ENCODE results near the gene CD177. TPM values are rescaled to one million over a fixed set of nuclear protein-coding genes. Genes with fewer than 3 reads are reported as not detected.

The CD177 gene
- total and polyA plus RNA-seq, 9 of the 15 experiments (the other 6 are each of a cell fraction or from before 2014, with no cell fraction given): not detected

DNA sequence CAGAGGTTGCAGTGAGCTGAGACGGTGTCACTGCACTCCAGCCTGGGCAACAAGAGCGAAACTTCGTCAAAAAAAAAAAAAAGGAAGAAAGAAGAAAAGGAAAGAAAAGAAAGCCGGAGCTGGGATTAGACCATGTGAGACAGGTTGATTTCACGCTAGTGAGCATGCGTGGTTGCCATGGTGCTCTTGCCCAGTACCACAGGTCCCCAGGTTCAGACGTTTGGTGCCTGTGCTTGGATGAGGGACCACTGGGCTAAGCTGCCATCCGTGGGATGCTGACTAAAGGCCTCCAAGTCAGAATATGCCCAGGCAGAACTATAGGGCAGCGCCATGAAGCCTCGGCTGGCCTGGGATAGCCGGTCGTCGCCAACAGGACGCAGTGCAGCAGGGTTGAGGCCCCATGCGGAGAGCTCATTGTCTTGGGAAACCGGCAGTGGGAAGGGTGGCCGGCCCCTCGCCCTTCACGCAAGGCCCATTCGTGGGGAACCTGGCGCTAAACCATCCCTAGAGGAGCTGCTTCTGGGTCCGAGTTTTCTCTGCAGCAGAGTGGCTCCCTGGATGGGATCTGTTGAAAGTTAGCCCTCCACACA lies 54.0 kb downstream of the CD177 start:
- ATAC-seq: no peak
- CTCF ChIA-PET (ENCODE audit: low intra/inter-chr PET ratio): interaction anchor here (0.5 kb wide), 1 partner anchor 491 kb away, joined by 4 read pairs; no protein-coding TSS in a partner anchor
- 9% methylated on average over 19 of the region's 22 CpGs for WGBS (ENCODE audit: insufficient coverage, low coverage, missing lambda C conversion rate)

More for the DNA sequence above, 54.0 kb downstream of the CD177 start:
- H3K9me3 ChIP-seq (replicated peaks; ENCODE audit: control insufficient read depth, insufficient read depth, low read depth, low read length): no peaks in the 10 kb centered on the region
- no peak overlapping the region for H3K4me3 ChIP-seq
- H3K27ac ChIP-seq (ENCODE audit: extremely low read depth, low read depth, low read length): no peak overlapping the region
- intact Hi-C loops (cut with micrococcal nuclease) (no loop called here), in situ Hi-C loops (cut with MboI) (no loop called here)
- H3K79me2 ChIP-seq (ENCODE audit: control insufficient read depth, insufficient read depth, low read length): no peaks in the 10 kb centered on the region
- H3K36me3 ChIP-seq (ENCODE audit: control insufficient read depth, insufficient read depth, low read length): no peaks in the 10 kb centered on the region
- DNase-seq (ENCODE audit: extremely low read depth in 1 of 4, low spot score in 3 of 4): no peak
- H3K4me1 ChIP-seq (replicated peaks in 1 of 2; ENCODE audit: control insufficient read depth in 2 of 2, insufficient read depth in 2 of 2, low read length in 2 of 2): peaks cover 0 to 10% of the 10 kb centered on the region in 2 experiments; a peak in 3 of 5 replicates
- no peaks in the 10 kb centered on the region for H4K20me1 ChIP-seq (replicated peaks; ENCODE audit: control insufficient read depth, insufficient read depth, low read length)
- peak overlapping the region; percentile 65 for H2AFZ ChIP-seq (ENCODE audit: low read depth, low read length)
- TF ChIP-seq ZNF512 (tag; IDR thresholded peaks at IDR 0.05) (no peak), IFI16 (CRISPR knock-in tag; IDR thresholded peaks at IDR 0.05) (no peak), CEBPG (CRISPR knock-in tag; IDR thresholded peaks at IDR 0.05) (no peak), CEBPG (tag; conservative IDR thresholded peaks at IDR 0.05 in 1 of 2, IDR thresholded peaks at IDR 0.05 in 1 of 2) (no peak), RFX1 (IDR thresholded peaks at IDR 0.05) (peak; percentile 45), L3MBTL2 (IDR thresholded peaks at IDR 0.05) (0 out of 2 replicates have a peak, but pooled peaks have one; percentile 7)
- no TSS peak for BruUV-seq (replicated peaks)
- peaks cover 15 to 20% of the 10 kb centered on the region in 2 experiments; a peak in 3 of 5 replicates for H3K27me3 ChIP-seq (ENCODE audit: control insufficient read depth in 2 of 2, insufficient read depth in 2 of 2, low read length in 2 of 2)
- peaks cover 4% of the 10 kb centered on the region for H3K9me1 ChIP-seq (ENCODE audit: control insufficient read depth, insufficient read depth, low read length)
- no peak overlapping the region for H3K4me2 ChIP-seq (ENCODE audit: insufficient read depth, low read length)
- POLR2A ChIA-PET: no interaction called here
- no peak for FAIRE-seq
- H3K9ac ChIP-seq (ENCODE audit: insufficient read depth in 1 of 2, low read depth in 2 of 2, low read length in 2 of 2): no peak overlapping the region; a peak in 1 of 4 replicates
